Measurements from ENCODE around the gene ZNF407. TPM values are rescaled to one million over a fixed set of nuclear protein-coding genes. Genes with fewer than 3 reads are reported as not detected.

Gene ZNF407
- total and polyA plus RNA-seq, 8 donors: 2.1 to 49.0 (median 14.6) TPM

GRCh38 chr18:74748809-74749208, 151.1 kb downstream of the ZNF407 start:
- Histone ChIP-seq H3K4me1 (peaks cover 0 to 8% (median 0%) of the 10 kb centered on the region in 4 donors), H3K36me3 (no peaks in the 10 kb centered on the region), H3K27ac (no peak overlapping the region), H3K27me3 (no peaks in the 10 kb centered on the region), H3K4me3 (no peak overlapping the region), H3K9me3 (peaks cover 0 to 4% (median 0%) of the 10 kb centered on the region in 4 donors)
- DNase-seq: peak in 1 of 2 donors; percentile 42
- WGBS, 5 donors: 89 to 95% (median 92%) methylated on average over 4 of the region's 4 CpGs
- intact Hi-C loops (cut with DNase I; ENCODE audit: low total_unique reads): no loop called here
- TF ChIP-seq, protein P1, sequence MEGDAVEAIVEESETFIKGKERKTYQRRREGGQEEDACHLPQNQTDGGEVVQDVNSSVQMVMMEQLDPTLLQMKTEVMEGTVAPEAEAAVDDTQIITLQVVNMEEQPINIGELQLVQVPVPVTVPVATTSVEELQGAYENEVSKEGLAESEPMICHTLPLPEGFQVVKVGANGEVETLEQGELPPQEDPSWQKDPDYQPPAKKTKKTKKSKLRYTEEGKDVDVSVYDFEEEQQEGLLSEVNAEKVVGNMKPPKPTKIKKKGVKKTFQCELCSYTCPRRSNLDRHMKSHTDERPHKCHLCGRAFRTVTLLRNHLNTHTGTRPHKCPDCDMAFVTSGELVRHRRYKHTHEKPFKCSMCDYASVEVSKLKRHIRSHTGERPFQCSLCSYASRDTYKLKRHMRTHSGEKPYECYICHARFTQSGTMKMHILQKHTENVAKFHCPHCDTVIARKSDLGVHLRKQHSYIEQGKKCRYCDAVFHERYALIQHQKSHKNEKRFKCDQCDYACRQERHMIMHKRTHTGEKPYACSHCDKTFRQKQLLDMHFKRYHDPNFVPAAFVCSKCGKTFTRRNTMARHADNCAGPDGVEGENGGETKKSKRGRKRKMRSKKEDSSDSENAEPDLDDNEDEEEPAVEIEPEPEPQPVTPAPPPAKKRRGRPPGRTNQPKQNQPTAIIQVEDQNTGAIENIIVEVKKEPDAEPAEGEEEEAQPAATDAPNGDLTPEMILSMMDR (IDR thresholded peaks at IDR 0.05): no peak
- TF ChIP-seq EP300 (IDR thresholded peaks at IDR 0.05) (no peak), POLR2A (IDR thresholded peaks at IDR 0.05) (no peak), POLR2AphosphoS5 (IDR thresholded peaks at IDR 0.05) (no peak)

GRCh38 chr18:74758995-74759394, 161.3 kb downstream of the ZNF407 start:
- Histone ChIP-seq H3K36me3 (no peaks in the 10 kb centered on the region), H3K27ac (no peak overlapping the region), H3K27me3 (no peaks in the 10 kb centered on the region), H3K4me1 (no peaks in the 10 kb centered on the region), H3K9me3 (peaks cover 0 to 8% (median 0%) of the 10 kb centered on the region in 4 donors), H3K4me3 (no peak overlapping the region)
- intact Hi-C loops (cut with DNase I; ENCODE audit: low total_unique reads): no loop called here
- no peak for DNase-seq
- WGBS, 5 donors: 94 to 100% (median 97%) methylated on average over 1 of the region's 1 CpG
- TF ChIP-seq POLR2AphosphoS5 (IDR thresholded peaks at IDR 0.05): no peak

DNA sequence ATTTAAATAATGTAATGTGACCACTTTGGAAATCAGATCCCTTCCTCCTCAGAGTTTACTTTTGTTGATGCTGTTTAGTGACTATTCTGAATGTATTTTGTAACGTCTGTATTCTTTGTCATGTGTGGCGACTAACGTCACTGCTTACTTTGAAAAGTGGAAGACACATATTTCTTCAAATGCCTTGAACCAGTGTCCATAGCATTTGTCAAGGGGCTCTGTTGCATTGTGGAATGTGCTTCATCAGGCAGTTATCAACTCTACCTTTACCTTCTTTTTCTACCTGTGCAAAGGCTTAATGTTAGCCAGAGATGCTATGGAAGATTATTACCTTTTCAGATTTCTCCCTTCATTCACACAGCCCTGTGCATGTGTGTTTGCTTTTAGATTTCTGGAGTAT, 162.4 kb downstream of the ZNF407 start:
- no peak for TF ChIP-seq POLR2A (IDR thresholded peaks at IDR 0.05)
- no peak for TF ChIP-seq POLR2AphosphoS5 (IDR thresholded peaks at IDR 0.05)
- TF ChIP-seq, protein P1 (IDR thresholded peaks at IDR 0.05): no peak
- no peak for TF ChIP-seq EP300 (IDR thresholded peaks at IDR 0.05)
- intact Hi-C loops (cut with DNase I; ENCODE audit: low total_unique reads): no loop called here
- Histone ChIP-seq H3K27ac (no peak overlapping the region), H3K36me3 (no peaks in the 10 kb centered on the region), H3K4me1 (no peaks in the 10 kb centered on the region), H3K9me3 (peaks cover 0 to 8% (median 0%) of the 10 kb centered on the region in 4 donors), H3K27me3 (no peaks in the 10 kb centered on the region), H3K4me3 (no peak overlapping the region)
- WGBS, 5 donors: 90 to 97% (median 96%) methylated on average over 3 of the region's 3 CpGs
- DNase-seq: no peak

- TF ChIP-seq POLR2A (IDR thresholded peaks at IDR 0.05) (no peak), POLR2AphosphoS5 (IDR thresholded peaks at IDR 0.05) (no peak)
- no peak for DNase-seq
- WGBS, 5 donors: 89 to 99% (median 94%) methylated on average over 3 of the region's 3 CpGs
These were observed 162.8 kb downstream of the ZNF407 start for GRCh38 chr18:74760436-74760835.

GRCh38 chr18:74766251-74766650, 168.6 kb downstream of the ZNF407 start:
- 92 to 98% (median 94%) methylated on average over 3 of the region's 3 CpGs for WGBS, 5 donors
- no peaks in the 10 kb centered on the region for H3K4me1 ChIP-seq
- H3K27me3 ChIP-seq: no peaks in the 10 kb centered on the region
- TF ChIP-seq POLR2A (IDR thresholded peaks at IDR 0.05) (no peak), POLR2AphosphoS5 (IDR thresholded peaks at IDR 0.05) (no peak), EP300 (IDR thresholded peaks at IDR 0.05) (no peak)
- TF ChIP-seq, protein P1 (IDR thresholded peaks at IDR 0.05): no peak
- no peaks in the 10 kb centered on the region for H3K9me3 ChIP-seq
- no peaks in the 10 kb centered on the region for H3K36me3 ChIP-seq
- no peak overlapping the region for H3K4me3 ChIP-seq
- no peak for DNase-seq
- intact Hi-C loops (cut with DNase I; ENCODE audit: low total_unique reads): no loop called here
- H3K27ac ChIP-seq: no peak overlapping the region

More at GRCh38 chr18:74760436-74760835, 162.8 kb downstream of the ZNF407 start:
- H3K27ac ChIP-seq: no peak overlapping the region
- H3K4me1 ChIP-seq: no peaks in the 10 kb centered on the region
- H3K36me3 ChIP-seq: no peaks in the 10 kb centered on the region
- intact Hi-C loops (cut with DNase I; ENCODE audit: low total_unique reads): no loop called here
- no peak overlapping the region for H3K4me3 ChIP-seq
- H3K9me3 ChIP-seq: peaks cover 0 to 8% (median 0%) of the 10 kb centered on the region in 4 donors
- no peaks in the 10 kb centered on the region for H3K27me3 ChIP-seq

Measured in stomach (tissue), 9 donors.